Hematopoietic multipotent progenitor cell treated with erythropoietin and hydrocortisone succinate and interleukin-3 and kit ligand, for 8 days (in vitro differentiated cells): ENCODE data around the gene LRRC74B.
"Not testable (repeated sequence)": the region's sequence is repeated elsewhere in the genome, so short reads cannot be mapped to it uniquely, and the experiment has no call there.

Experiments
- DNase-seq: peaks from one replicate; pipeline ENCODE4 v3.0.0-alpha.2; 2015

Gene LRRC74B

GRCh38 chr22:21080435-21081137 lies 34.8 kb downstream of the LRRC74B start:
- no peak for DNase-seq

- no peak for DNase-seq
Observed at GRCh38 chr22:21082248-21082647, 36.5 kb downstream of the LRRC74B start.

- DNase-seq: no peak
Observed at GRCh38 chr22:21087119-21087518, 41.4 kb downstream of the LRRC74B start.

GRCh38 chr22:21087926-21088325 lies 42.2 kb downstream of the LRRC74B start:
- DNase-seq: not testable (repeated sequence)

GRCh38 chr22:21091220-21091619 lies 45.5 kb downstream of the LRRC74B start:
- DNase-seq: not testable (repeated sequence)

GRCh38 chr22:21092797-21093554 lies 47.2 kb downstream of the LRRC74B start:
- no peak for DNase-seq

- peak; percentile 65 for DNase-seq
Observed at GRCh38 chr22:21093555-21094137, 47.9 kb downstream of the LRRC74B start.

GRCh38 chr22:21094911-21095772 lies 49.4 kb downstream of the LRRC74B start:
- no peak for DNase-seq

GRCh38 chr22:21095773-21096107 lies 50.0 kb downstream of the LRRC74B start:
- DNase-seq: no peak

- DNase-seq: not testable (repeated sequence)
Observed at GRCh38 chr22:21096878-21097277, 51.1 kb downstream of the LRRC74B start.

- peak; percentile 28 for DNase-seq
Observed at GRCh38 chr22:21098099-21098671, 52.4 kb downstream of the LRRC74B start.

GRCh38 chr22:21099578-21099977 lies 53.8 kb downstream of the LRRC74B start:
- no peak for DNase-seq

GRCh38 chr22:21100149-21101032 lies 54.6 kb downstream of the LRRC74B start:
- DNase-seq: no peak

GRCh38 chr22:21101877-21102638 lies 56.3 kb downstream of the LRRC74B start:
- no peak for DNase-seq

GRCh38 chr22:21102659-21103267 lies 57.0 kb downstream of the LRRC74B start:
- DNase-seq: peak; percentile 70

- DNase-seq: no peak
Observed at GRCh38 chr22:21103633-21104032, 57.9 kb downstream of the LRRC74B start.

- DNase-seq: no peak
Observed at GRCh38 chr22:21104126-21104691, 58.5 kb downstream of the LRRC74B start.

GRCh38 chr22:21105294-21105693 lies 59.5 kb downstream of the LRRC74B start:
- no peak for DNase-seq

- no peak for DNase-seq
Observed at GRCh38 chr22:21106000-21106399, 60.3 kb downstream of the LRRC74B start.
